GM10266 (cell line): ENCODE results near the gene DENND1A.
"Not testable (repeated sequence)": the region's sequence is repeated elsewhere in the genome, so short reads cannot be mapped to it uniquely, and the experiment has no call there.

Experiments used
- DNase-seq: peaks from one replicate; pipeline ENCODE4 v3.0.0; 2012; ENCODE audit errors: extremely low spot score
- CTCF ChIP-seq: IDR thresholded peaks from 2 replicates; pipeline ENCODE4 v1.5.1; 2012; ENCODE audit warnings: mild to moderate bottlenecking, low read depth; ENCODE audit not compliant: control insufficient read depth, insufficient read depth; ENCODE audit errors: missing control alignments

DENND1A gene

GRCh38 chr9:123437201-123437600 is 492.7 kb downstream of the DENND1A start:
- no peak for DNase-seq
- no peak for TF ChIP-seq CTCF

GRCh38 chr9:123435471-123435870 is 494.5 kb downstream of the DENND1A start:
- DNase-seq, result no peak
- no peak for TF ChIP-seq CTCF

GRCh38 chr9:123434619-123435240 is 495.2 kb downstream of the DENND1A start:
- DNase-seq, result no peak
- no peak for TF ChIP-seq CTCF

GRCh38 chr9:123432331-123433236 is 497.3 kb downstream of the DENND1A start:
- no peak for DNase-seq
- TF ChIP-seq CTCF, result no peak

- TF ChIP-seq CTCF, result no peak
- no peak for DNase-seq
These were observed 498.3 kb downstream of the DENND1A start for GRCh38 chr9:123431581-123431980.

- DNase-seq, result not testable (repeated sequence)
These were observed 501.5 kb downstream of the DENND1A start for GRCh38 chr9:123428450-123428849.

- TF ChIP-seq CTCF, result no peak
- DNase-seq, result peak; percentile 49
These were observed 503.5 kb downstream of the DENND1A start for GRCh38 chr9:123426406-123426805.

GRCh38 chr9:123425836-123426365 is 504.0 kb downstream of the DENND1A start:
- no peak for TF ChIP-seq CTCF
- no peak for DNase-seq
